Liver (tissue), 3 donors: Measurements from ENCODE around the gene PPP1CC.

Source experiments
- EGR1 ChIP-seq, 2 donors: IDR thresholded peaks; 2 replicates each; pipeline ENCODE4 v1.6.1; 2016 to 2018; ENCODE audit warnings: antibody characterized with exemption in 2 of 2, low read depth in 2 of 2
- GABPA ChIP-seq, 2 donors: IDR thresholded peaks in 1 of 2; conservative IDR thresholded peaks in 1 of 2; 2 replicates each; pipeline ENCODE4 v1.6.1; 2016; ENCODE audit warnings: antibody characterized with exemption in 2 of 2, mild to moderate bottlenecking in 1 of 2, moderate library complexity in 1 of 2
- JUND ChIP-seq, 2 donors: IDR thresholded peaks; 2 replicates each; pipeline ENCODE4 v1.6.1; 2016; ENCODE audit warnings: antibody characterized with exemption in 2 of 2
- NR2F2 ChIP-seq: IDR thresholded peaks from 2 replicates; pipeline ENCODE4 v1.6.1; 2016; ENCODE audit warnings: antibody characterized with exemption
- RAD21 ChIP-seq, 2 donors: IDR thresholded peaks; 2 replicates each; pipeline ENCODE4 v1.6.1; 2016; ENCODE audit warnings: antibody characterized with exemption in 2 of 2, mild to moderate bottlenecking in 2 of 2
- RXRA ChIP-seq, 2 donors: IDR thresholded peaks; 2 replicates each; pipeline ENCODE4 v1.6.1; 2017 to 2018; ENCODE audit warnings: antibody characterized with exemption in 2 of 2, mild to moderate bottlenecking in 1 of 2
- SP1 ChIP-seq: IDR thresholded peaks from 2 replicates; pipeline ENCODE4 v1.6.1; 2018; ENCODE audit warnings: antibody characterized with exemption, mild to moderate bottlenecking
- TAF1 ChIP-seq: conservative IDR thresholded peaks from 2 replicates; pipeline ENCODE4 v1.6.1; 2016; ENCODE audit warnings: antibody characterized with exemption, mild to moderate bottlenecking
- ZBTB33 ChIP-seq: IDR thresholded peaks from 2 replicates; pipeline ENCODE4 v1.6.1; 2016; ENCODE audit warnings: antibody characterized with exemption
- TF ChIP-seq, protein P1 (sequence below): fragments of 150-350 bp; IDR thresholded peaks from 2 replicates; pipeline ENCODE4 v1.5.1; 2017; ENCODE audit warnings: improper control_type of control experiment, low read depth, low read length; ENCODE audit not compliant: missing input control
- TF ChIP-seq, protein P2 (sequence below): IDR thresholded peaks from 2 replicates; pipeline ENCODE4 v1.6.1; 2016; ENCODE audit warnings: antibody characterized with exemption, mild to moderate bottlenecking
- TF ChIP-seq, protein P3 (sequence below): IDR thresholded peaks from 2 replicates; pipeline ENCODE4 v1.6.1; 2016; ENCODE audit warnings: antibody characterized with exemption
- donor health status: healthy.
- donor health status: healthy.

DNA sequence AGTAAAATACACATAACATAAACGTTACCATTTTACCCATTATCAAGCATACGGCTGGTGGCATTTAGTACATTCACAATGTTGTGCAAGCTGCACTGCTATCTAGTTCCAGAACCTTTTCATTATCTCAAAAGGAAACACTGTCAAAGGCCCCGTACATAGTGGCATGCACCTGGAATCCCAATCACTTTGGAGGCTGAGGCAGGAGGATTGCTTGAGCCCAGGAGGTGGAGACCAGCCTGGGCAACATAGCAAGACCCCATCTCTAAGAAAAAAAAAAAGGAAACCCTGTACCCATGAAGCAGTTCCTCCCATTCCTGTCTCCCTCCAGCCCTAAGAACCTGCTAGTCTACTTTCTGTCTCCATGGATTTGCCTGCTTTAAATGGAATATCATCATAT, 46.4 kb downstream of the PPP1CC start:
- TF ChIP-seq, protein P1, sequence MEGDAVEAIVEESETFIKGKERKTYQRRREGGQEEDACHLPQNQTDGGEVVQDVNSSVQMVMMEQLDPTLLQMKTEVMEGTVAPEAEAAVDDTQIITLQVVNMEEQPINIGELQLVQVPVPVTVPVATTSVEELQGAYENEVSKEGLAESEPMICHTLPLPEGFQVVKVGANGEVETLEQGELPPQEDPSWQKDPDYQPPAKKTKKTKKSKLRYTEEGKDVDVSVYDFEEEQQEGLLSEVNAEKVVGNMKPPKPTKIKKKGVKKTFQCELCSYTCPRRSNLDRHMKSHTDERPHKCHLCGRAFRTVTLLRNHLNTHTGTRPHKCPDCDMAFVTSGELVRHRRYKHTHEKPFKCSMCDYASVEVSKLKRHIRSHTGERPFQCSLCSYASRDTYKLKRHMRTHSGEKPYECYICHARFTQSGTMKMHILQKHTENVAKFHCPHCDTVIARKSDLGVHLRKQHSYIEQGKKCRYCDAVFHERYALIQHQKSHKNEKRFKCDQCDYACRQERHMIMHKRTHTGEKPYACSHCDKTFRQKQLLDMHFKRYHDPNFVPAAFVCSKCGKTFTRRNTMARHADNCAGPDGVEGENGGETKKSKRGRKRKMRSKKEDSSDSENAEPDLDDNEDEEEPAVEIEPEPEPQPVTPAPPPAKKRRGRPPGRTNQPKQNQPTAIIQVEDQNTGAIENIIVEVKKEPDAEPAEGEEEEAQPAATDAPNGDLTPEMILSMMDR = no peak
- TF ChIP-seq SP1 (no peak), JUND (IDR thresholded peaks at IDR 0.05) (no peak), RXRA (IDR thresholded peaks at IDR 0.05) (no peak), TAF1 (no peak), NR2F2 (no peak), RAD21 (IDR thresholded peaks at IDR 0.05) (no peak), ZBTB33 (no peak), EGR1 (IDR thresholded peaks at IDR 0.05; ENCODE audit: low read depth in 2 of 2) (no peak), GABPA (IDR thresholded peaks at IDR 0.05 in 1 of 2, conservative IDR thresholded peaks at IDR 0.05 in 1 of 2) (no peak)
- TF ChIP-seq, protein P2, sequence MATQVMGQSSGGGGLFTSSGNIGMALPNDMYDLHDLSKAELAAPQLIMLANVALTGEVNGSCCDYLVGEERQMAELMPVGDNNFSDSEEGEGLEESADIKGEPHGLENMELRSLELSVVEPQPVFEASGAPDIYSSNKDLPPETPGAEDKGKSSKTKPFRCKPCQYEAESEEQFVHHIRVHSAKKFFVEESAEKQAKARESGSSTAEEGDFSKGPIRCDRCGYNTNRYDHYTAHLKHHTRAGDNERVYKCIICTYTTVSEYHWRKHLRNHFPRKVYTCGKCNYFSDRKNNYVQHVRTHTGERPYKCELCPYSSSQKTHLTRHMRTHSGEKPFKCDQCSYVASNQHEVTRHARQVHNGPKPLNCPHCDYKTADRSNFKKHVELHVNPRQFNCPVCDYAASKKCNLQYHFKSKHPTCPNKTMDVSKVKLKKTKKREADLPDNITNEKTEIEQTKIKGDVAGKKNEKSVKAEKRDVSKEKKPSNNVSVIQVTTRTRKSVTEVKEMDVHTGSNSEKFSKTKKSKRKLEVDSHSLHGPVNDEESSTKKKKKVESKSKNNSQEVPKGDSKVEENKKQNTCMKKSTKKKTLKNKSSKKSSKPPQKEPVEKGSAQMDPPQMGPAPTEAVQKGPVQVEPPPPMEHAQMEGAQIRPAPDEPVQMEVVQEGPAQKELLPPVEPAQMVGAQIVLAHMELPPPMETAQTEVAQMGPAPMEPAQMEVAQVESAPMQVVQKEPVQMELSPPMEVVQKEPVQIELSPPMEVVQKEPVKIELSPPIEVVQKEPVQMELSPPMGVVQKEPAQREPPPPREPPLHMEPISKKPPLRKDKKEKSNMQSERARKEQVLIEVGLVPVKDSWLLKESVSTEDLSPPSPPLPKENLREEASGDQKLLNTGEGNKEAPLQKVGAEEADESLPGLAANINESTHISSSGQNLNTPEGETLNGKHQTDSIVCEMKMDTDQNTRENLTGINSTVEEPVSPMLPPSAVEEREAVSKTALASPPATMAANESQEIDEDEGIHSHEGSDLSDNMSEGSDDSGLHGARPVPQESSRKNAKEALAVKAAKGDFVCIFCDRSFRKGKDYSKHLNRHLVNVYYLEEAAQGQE = no peak
- TF ChIP-seq, protein P3, sequence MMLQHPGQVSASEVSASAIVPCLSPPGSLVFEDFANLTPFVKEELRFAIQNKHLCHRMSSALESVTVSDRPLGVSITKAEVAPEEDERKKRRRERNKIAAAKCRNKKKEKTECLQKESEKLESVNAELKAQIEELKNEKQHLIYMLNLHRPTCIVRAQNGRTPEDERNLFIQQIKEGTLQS = no peak
